Vagina (tissue), 2 donors: ENCODE results near the gene CTBP2.

Source experiments
- POLR2A ChIP-seq, 2 donors: fragments of 450-650 bp; IDR thresholded peaks; one replicate each; pipeline ENCODE4 v1.6.1; 2017; ENCODE audit warnings: antibody characterized with exemption in 2 of 2, mild to moderate bottlenecking in 2 of 2, moderate library complexity in 2 of 2
- TF ChIP-seq, protein P1 (sequence below), 3 experiments: fragments of 450-650 bp in 2 of 3; fragments of 200-600 bp in 1 of 3; sonication (generic) in 1 of 3; IDR thresholded peaks; one replicate each; pipeline ENCODE4 v1.5.1; 2017 to 2019; ENCODE audit warnings: antibody characterized with exemption in 3 of 3, mild to moderate bottlenecking in 2 of 3, moderate library complexity in 2 of 3

DNA sequence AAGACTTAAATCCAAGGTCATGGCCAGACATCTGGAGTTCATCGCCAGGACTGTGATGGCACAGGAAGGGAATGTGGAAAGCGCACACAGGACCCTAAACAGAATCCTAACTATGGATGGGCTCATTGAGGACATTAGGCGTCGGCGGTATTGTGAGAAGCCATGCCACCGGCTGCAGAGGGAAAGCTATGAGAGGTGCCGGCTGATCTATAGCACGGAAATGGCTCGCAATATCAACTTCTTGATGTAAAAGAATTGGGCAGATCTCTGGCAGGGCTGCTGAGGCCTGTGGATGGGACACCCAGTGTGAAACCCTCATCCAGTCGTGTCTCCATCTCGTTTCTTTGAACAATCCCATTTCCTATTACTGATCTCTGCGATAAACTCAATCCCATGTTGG lies 6.3 kb upstream of the CTBP2 start:
- TF ChIP-seq, protein P1, sequence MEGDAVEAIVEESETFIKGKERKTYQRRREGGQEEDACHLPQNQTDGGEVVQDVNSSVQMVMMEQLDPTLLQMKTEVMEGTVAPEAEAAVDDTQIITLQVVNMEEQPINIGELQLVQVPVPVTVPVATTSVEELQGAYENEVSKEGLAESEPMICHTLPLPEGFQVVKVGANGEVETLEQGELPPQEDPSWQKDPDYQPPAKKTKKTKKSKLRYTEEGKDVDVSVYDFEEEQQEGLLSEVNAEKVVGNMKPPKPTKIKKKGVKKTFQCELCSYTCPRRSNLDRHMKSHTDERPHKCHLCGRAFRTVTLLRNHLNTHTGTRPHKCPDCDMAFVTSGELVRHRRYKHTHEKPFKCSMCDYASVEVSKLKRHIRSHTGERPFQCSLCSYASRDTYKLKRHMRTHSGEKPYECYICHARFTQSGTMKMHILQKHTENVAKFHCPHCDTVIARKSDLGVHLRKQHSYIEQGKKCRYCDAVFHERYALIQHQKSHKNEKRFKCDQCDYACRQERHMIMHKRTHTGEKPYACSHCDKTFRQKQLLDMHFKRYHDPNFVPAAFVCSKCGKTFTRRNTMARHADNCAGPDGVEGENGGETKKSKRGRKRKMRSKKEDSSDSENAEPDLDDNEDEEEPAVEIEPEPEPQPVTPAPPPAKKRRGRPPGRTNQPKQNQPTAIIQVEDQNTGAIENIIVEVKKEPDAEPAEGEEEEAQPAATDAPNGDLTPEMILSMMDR (IDR thresholded peaks at IDR 0.05): no peak
- no peak for TF ChIP-seq POLR2A (IDR thresholded peaks at IDR 0.05)
